HG03064 (cell line): ENCODE data around the gene CLTCL1.
"Not testable (repeated sequence)": the region's sequence is repeated elsewhere in the genome, so short reads cannot be mapped to it uniquely, and the experiment has no call there.

Source experiments
- ATAC-seq: cut with Tn5 transposase; IDR thresholded peaks from one replicate; pipeline ENCODE4 v1.9.1; 2021; ENCODE audit warnings: low read depth; ENCODE audit not compliant: unreplicated experiment

CLTCL1 gene

DNA sequence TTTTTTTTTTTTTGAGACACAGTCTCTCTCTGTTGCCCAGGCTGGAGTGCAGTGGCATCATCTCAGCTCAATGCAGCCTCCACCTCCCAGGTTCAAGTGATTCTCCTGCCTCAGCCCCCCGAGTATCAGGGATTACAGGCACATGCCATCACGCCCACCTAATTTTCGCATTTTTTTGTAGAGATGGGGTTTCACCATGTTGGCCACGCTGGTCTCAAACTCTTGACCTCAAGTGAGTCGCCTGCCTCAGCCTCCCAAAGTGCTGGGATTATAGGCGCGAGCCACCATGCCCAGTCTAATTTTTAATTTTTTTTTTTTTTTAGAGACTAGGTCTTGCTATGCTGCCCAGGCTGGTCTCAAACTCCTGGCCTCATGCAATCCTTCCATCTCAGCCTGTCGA is 35.2 kb downstream of the CLTCL1 start:
- not testable (repeated sequence) for ATAC-seq

DNA sequence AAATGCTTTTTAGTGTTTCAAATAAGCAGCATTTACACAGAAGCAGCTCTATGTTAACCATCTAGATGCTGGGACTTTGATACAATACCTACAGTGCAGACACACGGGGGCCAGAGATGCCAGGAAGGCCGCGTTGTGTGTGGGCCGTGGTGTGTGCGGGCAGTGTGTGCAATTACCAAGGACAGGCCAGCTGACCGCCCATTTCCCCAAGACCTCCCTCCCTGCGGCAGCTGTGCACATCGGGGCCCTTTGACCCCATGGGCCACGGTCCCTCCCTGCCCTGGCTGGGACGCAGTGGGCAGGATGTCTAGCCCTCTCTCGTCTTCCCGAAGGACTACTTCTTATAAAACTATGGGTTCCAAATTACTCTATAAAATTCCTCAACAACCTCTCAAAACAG is 38.4 kb downstream of the CLTCL1 start:
- no peak for ATAC-seq

DNA sequence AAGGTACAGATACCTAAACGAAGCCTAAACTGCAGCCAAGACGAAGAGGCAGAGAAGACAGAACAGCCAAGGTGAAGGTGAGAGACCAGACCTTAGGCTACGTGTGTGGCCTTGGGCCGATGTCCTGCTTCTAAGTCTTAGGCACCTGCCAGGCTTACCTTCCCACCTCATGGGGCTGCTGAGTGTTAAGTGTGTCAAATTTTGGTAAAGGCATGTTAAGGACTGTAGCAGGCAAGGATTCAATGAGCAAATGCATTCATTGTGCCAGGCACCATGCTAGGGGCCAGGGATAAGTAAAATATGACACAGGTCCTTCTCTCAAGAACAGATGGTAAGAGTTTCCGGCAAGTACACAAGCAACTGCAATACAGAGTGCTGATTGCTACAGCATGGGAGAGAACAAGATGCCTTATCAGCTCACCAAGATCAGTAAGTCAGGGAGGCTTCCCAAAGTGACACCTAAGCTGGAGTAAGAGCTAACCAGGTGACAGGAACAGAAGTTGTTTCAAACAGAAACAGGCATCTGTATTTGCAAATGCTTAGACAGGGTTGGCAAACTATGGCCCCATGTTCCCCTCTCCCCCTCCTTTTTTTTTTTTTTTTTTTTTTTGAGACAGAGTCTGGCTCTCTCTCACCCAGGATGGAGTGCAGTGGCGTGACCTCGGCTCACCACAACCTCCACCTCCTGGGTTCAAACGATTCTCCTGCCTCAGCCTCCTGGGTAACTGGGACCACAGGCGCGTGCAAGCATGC is 46.7 kb downstream of the CLTCL1 start:
- no peak for ATAC-seq

DNA sequence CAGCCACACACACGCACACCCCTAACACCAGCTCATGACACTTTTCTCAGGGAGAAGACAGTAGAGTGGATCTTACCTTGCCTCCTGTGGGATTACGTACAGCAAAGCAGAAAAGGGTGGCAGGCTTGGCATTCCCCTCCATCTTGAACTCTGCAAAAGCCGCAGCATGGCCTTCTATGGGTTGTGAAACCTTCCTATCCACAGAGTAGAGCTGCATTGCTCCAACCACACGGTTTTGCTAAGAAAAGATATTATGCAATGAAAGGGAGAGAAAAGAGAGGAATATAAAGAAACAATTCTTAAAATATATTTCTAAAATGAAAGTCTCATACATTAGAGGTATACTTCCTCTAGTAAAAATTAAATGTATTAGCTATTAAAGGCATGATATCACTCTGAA is 48.8 kb downstream of the CLTCL1 start:
- ATAC-seq: no peak

DNA sequence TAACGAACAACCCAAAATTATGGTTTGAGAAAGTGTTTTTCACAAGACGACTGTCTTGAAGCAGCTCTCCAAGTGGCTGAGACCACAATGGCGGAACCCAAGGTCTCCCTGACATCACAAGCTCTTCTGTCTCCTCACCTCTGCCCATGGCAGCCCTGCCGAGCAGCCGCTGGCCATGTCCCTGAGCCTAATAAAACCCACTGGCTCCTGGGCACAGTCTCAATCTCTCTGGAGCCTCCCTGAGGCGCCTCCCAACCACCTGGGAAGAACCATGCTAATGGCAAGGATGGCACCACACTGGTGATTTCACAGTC is 50.0 kb downstream of the CLTCL1 start:
- no peak for ATAC-seq

DNA sequence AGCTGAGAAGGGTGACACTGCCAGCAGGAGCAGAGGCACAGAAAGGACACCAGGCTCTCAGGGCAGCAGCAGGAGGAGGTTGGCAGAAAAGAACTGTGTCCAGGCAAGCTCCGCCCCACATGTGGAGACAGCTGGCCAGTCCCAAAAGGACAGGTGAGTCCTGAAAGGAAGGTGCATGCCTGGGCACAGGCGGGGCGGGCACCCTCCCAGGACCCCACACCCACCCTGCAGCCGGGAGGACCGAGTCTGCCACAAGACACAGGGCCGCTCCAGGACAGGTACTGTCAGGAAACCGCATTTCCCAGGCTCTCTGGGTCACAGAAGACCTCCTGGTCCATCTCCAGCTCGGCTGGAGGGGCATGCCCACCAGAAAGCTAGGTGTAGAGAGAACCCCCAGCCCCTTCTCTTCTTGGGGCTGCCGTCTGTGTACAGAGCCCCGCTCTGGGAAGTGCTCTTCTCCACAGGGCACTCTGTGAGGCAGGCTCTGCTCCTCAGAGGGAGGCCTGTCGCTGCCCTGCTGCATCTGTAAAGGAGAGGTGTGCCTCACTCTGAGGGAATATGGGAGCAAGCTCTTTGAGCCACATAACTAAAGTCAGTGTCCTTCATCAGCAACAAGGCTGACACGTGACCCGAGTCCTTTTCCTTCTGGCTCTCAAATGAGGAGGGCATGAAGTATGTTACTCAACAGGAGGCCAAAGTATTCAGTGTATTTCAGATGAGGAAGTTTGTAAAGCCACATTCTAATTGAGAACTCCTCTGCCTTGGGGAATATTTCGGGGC is 50.5 kb downstream of the CLTCL1 start:
- ATAC-seq: no peak

DNA sequence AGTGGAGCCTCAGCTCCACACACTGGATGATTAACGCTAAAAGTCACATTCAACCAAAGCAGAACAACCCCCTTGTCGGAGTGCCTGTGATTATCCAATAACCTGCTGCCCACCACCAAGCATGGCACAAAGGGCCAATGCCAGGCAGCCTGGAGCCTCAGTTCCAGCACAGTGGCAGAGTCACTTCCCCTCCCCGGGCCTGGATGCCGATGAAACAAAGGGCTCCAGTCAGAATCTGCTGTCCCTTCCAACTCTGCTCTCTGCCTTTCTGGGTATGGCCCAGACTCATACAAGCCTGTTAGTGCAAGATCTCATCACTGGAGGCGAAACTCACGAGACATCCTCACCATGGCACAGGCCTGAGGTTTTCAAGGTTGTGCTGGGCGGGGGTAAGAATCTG is 52.1 kb downstream of the CLTCL1 start:
- ATAC-seq: no peak

DNA sequence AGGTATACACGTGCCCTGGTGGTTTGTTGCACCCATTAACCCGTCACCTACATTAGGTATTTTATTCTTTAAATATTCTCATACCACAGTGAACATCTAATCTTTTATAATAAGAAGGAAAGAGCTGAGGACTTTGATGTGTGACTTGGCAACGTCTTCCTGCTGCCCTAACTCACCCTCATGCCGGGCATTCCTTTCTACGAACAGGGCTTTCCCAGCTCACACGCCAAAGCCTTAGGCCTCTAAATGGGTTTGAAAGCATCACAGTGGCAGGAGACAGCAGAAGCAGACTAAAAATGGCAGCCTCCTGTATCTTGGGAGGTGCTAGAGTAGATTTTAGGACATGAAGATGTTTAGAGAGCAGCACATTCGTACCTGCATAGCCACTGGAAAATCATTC is 52.6 kb downstream of the CLTCL1 start:
- no peak for ATAC-seq

DNA sequence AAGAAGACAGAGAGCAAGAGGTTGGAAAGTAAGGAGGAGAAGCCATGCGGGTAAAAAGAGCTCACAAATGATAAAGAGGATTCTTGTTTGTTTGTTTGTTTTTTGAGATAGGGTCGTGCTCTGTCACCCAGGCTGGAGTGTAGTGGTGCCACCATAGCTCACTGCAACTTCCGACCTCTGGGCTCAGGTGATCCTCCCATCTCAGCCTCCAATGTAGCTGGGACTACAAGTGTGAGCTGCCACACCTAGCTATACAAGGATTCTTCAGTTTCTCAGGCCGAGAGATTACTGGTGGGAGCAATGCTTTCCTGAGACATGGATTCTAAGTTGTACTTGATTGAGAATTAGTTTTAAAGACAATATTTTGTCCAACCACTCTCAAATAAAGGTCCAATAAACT is 55.6 kb downstream of the CLTCL1 start:
- ATAC-seq: no peak

DNA sequence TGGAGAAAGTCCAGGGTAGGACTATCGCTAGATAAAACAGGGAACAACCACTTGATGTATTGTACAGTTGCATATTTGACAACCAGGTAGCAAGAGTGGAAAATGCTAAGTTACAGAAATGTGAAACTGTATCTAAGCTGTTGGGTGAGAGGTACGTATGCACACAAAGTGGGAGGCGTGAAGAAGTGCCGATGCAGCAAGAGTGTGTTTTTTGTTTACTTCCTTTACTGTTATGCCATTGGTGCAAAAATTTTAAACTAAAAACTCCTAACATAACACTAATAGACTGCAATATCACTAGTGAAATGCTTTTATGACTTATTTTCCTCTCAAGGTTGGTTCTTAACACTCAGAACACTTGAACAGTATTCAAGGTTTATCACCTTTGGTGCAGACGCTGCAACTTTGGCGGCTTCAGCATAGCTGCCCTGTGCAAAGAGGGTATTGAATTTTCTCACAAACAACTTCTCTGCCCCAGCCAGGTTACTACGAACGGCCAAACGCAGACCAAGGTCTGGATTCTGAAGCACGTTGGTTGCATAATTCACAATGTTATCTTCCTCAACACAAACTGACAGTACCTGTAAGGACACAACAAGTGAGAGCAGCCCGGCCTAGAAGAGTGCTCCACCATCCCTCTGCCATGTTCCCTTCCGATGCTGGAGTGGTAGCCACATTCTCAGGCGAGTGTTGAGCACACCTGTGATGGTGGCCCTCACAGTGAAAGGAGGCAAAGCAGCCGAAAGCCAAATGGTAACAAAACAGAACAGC is 57.2 kb downstream of the CLTCL1 start:
- no peak for ATAC-seq

DNA sequence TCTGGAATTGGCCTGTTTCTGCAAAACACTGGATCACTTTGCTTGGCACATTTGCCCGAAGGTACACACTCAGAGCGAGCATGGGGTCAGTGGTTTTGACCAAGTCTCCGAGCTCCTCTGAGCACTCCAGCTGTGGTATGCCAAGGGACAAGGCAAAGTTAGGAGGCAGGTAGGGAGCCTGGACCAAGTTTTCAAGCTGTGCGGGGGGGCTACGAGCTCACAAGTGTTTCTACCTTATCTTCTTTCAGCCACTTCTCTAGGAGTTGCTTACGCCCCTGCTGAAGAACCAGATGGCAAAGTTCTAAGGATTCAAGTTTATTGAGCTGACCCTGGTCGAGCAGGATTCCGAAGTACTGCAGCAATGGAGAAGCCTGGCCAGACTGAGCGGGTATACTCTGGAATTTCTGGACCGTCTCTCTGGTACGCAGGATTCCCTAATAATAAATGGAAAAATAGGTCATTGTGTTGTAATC is 58.3 kb downstream of the CLTCL1 start:
- no peak for ATAC-seq

DNA sequence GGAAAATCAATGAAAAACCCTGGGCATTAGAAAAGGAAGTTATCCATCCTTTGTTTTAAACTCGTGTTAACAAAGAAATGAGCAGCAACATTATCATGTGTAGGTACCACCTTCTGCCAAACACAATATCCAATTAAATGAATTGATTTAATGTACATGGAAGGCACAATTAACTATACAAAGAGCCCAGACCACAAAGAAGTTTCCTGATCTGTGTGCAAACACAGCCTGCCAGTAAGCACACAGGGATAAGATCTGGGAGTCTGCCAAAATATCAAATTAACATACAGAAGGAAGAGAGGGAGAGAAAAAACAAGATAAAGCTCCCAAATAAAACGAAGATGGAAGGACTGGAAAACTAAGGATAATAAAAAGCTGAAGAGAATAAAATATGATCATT is 58.9 kb downstream of the CLTCL1 start:
- no peak for ATAC-seq

DNA sequence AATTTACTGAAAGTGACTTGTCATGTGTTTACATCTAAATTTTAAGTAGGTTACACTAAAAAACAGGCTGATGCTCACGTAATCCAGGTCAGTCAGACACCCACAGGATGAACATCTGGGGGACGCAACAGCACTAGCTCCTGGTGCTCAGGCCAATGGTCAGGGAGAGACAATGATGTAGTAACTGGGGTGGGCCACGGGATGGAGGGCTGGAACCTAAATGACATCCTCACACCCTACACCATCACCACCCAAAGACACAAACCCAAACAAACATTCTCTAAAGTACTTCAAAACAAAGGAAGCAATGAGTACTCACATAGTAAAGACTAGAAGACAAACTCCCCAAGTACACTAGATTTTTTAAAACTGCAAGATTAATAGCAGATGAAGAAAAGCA is 59.5 kb downstream of the CLTCL1 start:
- ATAC-seq: no peak

DNA sequence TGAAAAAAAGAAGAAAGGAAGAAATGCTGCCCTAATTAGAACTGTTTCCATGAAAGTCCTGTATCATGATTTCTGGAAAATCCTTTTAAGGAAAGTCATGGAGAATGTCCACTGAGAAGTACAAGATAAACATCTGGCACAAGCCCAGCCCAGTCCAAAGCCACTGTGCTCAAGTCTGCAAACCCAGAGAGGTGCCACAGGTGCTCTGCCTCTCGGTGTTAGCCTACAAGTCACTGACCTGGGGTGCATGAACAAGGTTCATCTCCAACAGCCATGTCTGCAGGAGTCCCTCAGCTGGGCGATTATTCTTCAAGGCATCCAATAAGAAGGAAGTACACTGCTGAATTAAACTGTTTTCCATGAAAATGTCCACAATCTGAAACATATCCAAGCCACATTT is 61.9 kb downstream of the CLTCL1 start:
- ATAC-seq: no peak

DNA sequence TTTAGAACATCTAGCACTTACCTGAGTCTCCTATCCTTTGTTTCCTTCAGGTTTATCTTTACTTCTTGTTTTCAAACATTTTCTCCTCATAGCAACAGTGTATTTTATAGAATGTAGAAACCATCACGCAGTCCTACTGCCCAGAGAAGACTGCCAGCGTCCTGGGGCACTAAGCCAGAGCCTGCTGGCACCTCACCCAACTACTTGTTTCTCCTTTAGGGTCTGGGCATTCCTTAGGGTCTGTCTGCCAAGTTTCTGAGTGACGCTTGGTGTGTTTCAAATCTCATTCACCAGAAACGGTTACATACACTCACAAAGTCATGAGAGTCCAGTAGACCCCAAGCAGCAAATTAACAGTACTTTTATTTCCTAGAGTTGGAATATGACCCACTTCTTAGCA is 63.3 kb downstream of the CLTCL1 start:
- no peak for ATAC-seq

DNA sequence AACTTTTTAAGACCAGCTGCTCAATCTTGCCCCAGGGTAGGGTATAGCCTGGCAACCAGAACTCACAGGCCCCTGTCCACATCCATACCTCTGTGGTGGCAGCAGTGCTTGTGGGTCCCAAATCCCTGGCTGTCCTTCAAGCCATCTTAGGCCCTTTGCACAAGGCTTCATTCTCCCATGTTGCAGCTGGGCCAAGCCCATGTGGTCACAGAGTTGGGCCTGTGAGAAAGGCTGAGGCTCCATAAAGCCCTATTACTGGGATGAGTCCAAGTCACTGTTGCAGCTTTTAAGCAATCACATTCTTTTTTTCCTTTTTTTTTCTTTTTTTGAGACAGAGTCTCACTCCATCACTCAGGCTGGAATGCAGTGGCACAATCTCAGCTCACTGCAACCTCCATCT is 65.1 kb downstream of the CLTCL1 start:
- no peak for ATAC-seq

DNA sequence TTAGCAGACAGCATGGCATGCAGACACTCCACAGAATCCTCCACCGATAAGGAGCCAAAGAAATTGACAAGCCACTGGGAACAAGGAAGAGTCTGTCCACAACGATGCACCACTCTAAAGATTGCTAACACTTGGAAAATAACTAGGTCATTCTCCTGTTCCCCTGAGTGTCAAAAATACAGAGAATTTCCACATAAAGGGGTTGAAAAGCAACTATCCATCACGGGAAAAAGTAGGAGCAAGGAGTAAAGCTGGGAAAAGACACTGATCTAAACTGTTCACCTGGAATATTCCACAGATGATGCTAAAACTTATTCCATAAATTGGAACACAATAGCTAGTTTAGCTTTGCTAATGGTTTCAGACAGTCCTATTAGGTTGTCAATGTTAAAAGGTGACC is 66.0 kb downstream of the CLTCL1 start:
- no peak for ATAC-seq

DNA sequence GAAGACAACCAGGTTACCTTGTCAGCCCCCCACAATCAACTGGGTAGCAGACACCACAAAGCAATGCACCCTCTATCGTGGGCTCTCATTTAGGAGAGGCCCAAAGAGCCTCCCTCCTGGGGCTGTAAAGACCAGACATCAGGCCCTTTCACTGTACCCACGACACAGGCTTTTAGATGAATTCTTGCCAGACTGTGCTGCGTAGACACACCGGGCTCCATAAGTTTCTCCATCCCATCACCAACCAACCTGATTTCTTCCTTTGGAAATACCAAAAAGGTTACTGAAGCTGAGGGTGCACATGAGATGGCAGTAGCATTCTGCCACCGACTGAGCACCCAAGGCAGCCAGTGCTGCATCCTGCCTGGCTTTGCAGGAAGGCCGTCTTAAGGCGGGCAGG is 66.5 kb downstream of the CLTCL1 start:
- no peak for ATAC-seq

DNA sequence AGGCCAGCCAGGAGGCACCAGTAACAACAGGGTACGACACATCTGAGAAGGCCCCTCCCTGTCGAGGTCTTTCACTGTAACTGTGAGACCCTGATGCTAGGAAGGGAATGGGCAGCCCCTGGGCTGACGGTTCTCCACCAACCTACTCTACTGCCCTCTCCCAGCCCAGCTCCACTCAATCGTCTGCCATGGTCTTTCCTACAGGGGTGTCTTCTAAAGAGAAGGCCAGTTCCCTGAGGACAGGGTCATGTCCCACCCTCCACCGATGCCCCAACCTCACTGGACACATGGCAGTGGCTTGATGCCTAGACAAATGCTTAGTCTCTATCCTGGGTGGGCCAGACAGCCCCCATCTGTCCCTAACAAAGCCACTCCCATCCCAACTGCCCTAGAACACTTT is 67.0 kb downstream of the CLTCL1 start:
- no peak for ATAC-seq

DNA sequence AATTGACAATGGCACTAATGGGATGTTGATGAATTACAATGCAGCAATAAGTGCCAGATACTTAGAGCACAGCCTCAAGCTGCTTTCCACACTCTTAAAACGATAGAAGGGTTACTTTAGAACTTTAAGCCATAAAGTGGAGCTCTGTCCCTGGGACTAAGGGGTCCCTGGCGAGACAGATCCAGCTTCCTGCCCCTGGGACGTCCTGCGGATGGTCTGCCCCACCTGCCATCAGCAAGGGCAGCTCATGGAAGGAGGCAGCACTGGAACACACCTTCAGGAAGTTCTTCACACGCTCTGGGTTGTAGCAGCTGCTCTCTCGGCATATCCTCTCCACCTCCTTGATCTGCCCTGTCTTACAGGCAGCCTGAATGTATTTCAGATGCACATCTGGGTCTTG is 67.9 kb downstream of the CLTCL1 start:
- ATAC-seq: no peak

DNA sequence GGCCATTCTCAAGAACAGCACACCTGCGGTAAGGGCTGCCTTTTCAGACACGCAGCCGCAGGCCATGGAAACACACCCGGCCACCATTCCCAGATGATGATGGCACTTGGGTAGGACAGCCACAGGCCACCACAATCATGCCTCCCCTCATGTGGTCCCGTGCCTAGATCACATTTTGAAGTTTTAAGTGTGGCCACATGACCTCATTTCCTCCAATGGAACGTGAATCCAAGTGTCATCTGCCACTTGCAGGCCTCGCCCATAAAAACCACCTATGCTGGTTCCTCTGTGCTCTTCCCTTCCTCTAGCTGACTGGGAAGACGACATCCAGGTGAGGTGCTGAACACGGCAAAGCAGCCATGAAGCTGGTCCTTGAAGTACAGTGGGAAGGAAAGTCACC is 68.4 kb downstream of the CLTCL1 start:
- ATAC-seq: no peak
